Retinal pigment epithelial cell (primary cell): ENCODE results near the gene PTPRD.
A peak's percentile ranks its signal among the peaks of the same experiment; 100 is the strongest.

Source experiments
- DNase-seq: peaks from one replicate; pipeline ENCODE4 v3.0.0-alpha.2; 2010; ENCODE audit warnings: low read depth
- H3K4me3 ChIP-seq: 2 replicates; pipeline ENCODE4 v1.5.1; 2011; ENCODE audit warnings: mild to moderate bottlenecking, low read length, control low read depth, moderate library complexity
- CTCF ChIP-seq: conservative IDR thresholded peaks from 2 replicates; pipeline ENCODE4 v1.5.1; 2011; ENCODE audit warnings: low read depth, low read length, control low read depth, inconsistent platforms

Gene PTPRD

GRCh38 chr9:9246726-9247125 lies 1366.1 kb downstream of the PTPRD start:
- no peak overlapping the region for H3K4me3 ChIP-seq
- peak; percentile 1 for DNase-seq
- TF ChIP-seq CTCF, result no peak

GRCh38 chr9:9231946-9232345 lies 1380.9 kb downstream of the PTPRD start:
- no peak overlapping the region for H3K4me3 ChIP-seq
- TF ChIP-seq CTCF, result no peak
- DNase-seq, result no peak

GRCh38 chr9:9229269-9229668 lies 1383.5 kb downstream of the PTPRD start:
- H3K4me3 ChIP-seq, result no peak overlapping the region
- no peak for DNase-seq
- TF ChIP-seq CTCF, result no peak

- no peak overlapping the region for H3K4me3 ChIP-seq
- no peak for DNase-seq
- no peak for TF ChIP-seq CTCF
Measured at GRCh38 chr9:9223175-9223574, 1389.6 kb downstream of the PTPRD start.

- no peak overlapping the region for H3K4me3 ChIP-seq
- no peak for TF ChIP-seq CTCF
- DNase-seq, result no peak
Measured at GRCh38 chr9:9222730-9223129, 1390.1 kb downstream of the PTPRD start.

- H3K4me3 ChIP-seq, result no peak overlapping the region
- DNase-seq, result no peak
- TF ChIP-seq CTCF, result no peak
Measured at GRCh38 chr9:9216934-9217333, 1395.9 kb downstream of the PTPRD start.

GRCh38 chr9:9215050-9215449 lies 1397.8 kb downstream of the PTPRD start:
- H3K4me3 ChIP-seq, result no peak overlapping the region
- no peak for DNase-seq
- no peak for TF ChIP-seq CTCF
